Inflammatory macrophage treated with lipopolysaccharide for 1 hour (primary cell): ENCODE data around the gene KIR2DL1.
"Not testable (repeated sequence)": the region's sequence is repeated elsewhere in the genome, so short reads cannot be mapped to it uniquely, and the experiment has no call there.

ENCODE experiments used
- DNase-seq, 2 donors: peaks; one replicate each; pipeline ENCODE4 v3.0.0-alpha.2; 2020 to 2022

KIR2DL1 gene

DNA sequence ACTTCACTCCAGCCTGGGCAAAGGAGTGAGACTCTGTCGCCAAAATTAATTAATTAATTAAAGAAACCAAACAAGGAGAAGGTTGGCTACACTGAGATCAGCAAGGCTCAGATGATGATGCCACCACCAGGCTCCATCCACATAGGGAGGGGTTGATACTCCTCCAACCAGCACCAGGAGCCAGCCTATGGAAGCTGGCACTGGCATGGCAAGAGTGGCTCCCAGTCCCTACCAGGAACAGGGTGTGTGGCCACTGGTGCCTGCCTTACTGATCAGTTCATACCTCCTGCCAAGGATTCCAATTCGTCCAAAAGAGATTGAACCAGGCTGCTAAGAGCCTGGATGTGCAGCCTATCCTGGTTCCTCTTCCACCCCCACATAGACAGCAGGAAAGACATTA lies 3.1 kb downstream of the KIR2DL1 start:
- DNase-seq: not testable (repeated sequence)

DNA sequence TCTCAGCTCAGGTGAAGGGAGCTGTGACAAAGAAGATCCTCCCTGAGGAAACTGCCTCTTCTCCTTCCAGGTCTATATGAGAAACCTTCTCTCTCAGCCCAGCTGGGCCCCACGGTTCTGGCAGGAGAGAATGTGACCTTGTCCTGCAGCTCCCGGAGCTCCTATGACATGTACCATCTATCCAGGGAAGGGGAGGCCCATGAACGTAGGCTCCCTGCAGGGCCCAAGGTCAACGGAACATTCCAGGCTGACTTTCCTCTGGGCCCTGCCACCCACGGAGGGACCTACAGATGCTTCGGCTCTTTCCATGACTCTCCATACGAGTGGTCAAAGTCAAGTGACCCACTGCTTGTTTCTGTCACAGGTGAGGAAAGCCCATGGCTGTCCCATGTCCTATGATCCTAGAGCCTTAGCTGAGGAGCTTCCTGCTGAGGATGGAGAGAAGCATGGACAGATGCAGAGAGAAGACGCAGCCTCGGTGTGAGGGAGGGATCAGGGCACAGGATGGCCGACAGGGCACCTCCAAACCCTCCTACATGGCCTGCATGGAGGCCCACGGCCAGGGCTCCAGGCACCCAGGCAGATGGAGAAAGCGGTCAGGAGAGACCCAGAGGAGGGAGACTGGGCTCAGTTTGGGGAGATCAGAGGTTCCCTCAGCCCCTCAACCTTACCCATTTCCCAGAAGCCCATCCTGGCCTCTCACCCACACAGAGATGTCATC lies 5.7 kb downstream of the KIR2DL1 start:
- not testable (repeated sequence) for DNase-seq

DNA sequence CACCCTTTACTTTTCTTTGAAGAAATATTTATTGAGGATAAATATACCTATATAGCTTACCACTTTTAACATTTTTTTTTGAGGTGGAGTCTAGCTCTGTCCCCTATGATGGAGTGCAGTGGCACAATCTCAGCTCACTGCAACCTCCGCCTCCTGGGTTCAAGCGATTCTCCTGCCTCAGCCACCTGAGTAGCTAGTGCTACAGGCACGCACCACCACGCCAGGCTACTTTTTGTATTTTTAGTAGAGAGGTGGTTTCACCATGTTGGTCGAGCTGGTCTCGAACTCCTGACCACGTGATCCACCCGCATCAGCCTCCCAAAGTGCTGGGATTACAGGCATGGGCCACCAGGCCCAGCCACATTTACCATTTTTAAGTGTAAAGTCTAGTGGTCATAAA lies 6.2 kb downstream of the KIR2DL1 start:
- DNase-seq: not testable (repeated sequence)

DNA sequence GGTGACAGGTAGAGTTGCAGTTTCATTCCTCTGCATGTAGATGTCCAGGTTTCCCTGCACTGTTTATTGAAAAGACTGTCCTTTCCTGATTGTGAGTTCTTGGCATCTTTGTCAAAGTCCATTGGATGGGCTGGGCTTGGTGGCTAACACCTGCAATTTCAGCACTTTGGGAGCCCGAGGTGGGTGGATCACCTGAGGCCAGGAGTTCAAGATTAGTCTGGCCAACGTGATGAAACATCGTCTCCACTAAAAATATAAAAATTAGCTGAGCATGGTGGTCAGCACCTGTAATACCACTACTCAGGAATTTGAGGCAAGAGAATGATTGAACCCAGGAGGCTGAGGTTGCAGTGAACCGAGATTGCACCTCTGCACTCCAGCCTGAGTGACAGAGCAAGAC lies 8.3 kb downstream of the KIR2DL1 start:
- DNase-seq: not testable (repeated sequence)

DNA sequence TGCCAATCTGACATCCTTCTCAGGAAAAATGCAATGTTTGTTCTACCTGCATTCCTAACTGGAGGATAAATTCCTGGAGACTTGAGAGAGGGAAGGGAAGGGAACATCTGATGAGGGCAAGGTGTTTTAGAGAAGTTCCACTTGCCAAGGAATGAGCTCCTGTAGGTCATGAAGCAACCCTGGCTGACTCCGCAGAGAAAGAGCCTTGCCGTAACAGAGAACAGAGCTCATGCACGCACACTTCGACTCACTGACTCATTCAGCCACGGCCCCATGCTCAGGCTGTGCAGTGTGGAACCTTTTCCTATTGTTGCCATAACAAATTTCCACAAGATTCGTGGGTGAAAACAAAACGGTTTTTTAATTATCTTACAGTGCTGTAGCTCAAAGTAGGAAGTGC lies 9.3 kb downstream of the KIR2DL1 start:
- DNase-seq: peak; percentile 63 to 82

DNA sequence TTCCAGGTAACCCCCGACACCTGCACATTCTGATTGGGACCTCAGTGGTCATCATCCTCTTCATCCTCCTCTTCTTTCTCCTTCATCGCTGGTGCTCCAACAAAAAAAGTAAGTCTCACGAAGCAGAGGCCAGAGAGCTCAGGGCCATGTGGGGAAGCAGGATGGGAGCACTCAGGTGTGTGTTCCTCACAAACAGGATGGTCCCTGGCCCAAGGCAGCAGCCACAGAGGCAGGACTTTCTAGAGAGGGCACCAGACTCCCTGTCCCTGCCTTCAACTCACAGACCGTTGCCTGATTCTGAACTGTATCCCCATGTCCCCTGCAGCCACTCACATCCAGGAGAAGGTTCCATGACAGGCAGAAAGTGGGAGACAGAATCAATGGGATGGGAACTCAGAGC lies 13.3 kb downstream of the KIR2DL1 start:
- DNase-seq: not testable (repeated sequence)

DNA sequence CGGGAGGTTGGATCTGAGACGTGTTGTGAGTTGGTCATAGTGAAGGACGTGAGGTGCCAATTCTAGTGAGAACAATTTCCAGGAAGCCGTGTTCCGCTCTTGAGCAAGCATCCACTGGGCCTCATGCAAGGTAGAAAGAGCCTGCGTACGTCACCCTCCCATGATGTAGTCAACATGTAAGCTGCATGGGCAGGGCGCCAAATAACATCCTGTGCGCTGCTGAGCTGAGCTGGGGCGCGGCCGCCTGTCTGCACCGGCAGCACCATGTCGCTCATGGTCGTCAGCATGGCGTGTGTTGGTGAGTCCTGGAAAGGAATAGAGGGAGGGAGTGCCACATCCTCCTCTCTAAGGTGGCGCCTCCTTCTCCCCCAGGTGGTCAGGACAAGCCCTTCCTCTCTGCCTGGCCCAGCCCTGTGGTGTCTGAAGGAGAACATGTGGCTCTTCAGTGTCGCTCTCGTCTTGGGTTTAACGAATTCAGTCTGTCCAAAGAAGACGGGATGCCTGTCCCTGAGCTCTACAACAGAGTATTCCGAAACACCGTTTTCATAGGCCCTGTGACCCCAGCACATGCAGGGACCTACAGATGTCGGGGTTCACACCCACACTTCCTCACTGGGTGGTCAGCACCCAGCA lies 16.6 kb downstream of the KIR2DL1 start:
- not testable (repeated sequence) for DNase-seq

DNA sequence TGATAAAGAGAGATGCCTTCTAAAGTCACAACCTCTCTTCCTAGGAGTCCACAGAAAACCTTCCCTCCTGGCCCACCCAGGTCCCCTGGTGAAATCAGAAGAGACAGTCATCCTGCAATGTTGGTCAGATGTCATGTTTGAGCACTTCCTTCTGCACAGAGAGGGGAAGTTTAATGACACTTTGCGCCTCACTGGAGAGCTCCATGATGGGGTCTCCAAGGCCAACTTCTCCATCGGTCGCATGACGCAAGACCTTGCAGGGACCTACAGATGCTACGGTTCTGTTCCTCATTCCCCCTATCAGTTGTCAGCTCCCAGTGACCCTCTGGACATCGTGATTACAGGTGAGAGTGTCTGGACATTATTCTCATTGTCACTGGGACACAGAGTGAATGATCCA lies 18.6 kb downstream of the KIR2DL1 start:
- DNase-seq: peak; percentile 46 to 67

DNA sequence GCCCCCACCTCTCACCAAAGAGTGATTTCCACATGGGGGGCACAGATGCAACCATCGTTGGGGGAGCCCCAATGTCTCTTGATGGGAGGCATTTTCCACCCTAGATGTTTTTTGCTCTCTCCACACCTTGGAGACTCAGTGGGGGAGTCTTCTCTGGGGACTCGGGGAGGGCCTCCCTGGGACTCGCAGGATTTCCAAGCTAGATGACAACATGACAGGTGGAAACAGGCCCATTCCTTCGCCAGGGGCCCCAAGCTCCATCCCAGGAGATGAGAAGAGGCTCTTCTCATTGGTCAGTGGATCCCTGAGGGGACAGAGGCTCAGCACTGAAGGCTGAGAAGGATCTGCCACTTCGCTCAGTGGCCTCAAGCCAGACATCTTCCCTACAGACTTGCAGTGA lies 21.1 kb downstream of the KIR2DL1 start:
- DNase-seq: no peak

DNA sequence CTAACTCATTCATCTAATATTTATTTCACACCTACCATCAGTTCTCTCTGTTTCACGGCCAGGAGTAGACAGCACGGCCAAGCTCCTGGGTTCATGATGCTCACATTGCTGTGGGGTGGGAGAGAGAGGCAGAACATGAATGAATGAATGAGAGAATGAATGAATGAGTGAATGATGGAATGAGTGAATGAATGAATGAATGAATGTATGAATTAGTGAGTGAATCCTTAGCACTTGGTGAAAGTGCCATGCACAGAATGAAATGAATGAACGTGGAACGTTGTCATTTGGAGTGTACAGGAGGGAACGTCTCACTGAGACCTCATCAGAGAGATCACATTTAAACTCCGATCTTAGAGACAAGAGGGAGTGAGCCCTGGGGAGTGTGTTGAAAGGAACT lies 21.9 kb downstream of the KIR2DL1 start:
- DNase-seq: no peak

DNA sequence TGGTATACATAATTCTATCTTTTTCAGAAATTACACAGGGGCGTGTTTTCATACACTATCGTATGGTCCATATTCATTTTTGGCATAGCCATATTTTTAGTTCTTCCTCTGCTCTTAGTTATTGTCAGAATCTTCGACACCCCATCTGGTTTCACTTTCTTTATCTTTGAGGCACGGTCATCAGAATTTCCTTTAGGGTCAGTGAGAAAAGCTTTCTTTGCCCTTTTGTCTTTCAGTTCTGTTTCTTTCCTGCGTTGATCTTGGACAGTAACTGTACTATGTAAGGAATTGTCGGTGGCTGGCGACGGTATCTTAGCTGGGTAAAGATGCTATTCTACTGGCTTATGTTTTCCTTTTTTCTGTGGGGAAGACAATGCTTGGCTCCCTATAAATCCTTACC lies 23.2 kb downstream of the KIR2DL1 start:
- peak; percentile 47 to 65 for DNase-seq

DNA sequence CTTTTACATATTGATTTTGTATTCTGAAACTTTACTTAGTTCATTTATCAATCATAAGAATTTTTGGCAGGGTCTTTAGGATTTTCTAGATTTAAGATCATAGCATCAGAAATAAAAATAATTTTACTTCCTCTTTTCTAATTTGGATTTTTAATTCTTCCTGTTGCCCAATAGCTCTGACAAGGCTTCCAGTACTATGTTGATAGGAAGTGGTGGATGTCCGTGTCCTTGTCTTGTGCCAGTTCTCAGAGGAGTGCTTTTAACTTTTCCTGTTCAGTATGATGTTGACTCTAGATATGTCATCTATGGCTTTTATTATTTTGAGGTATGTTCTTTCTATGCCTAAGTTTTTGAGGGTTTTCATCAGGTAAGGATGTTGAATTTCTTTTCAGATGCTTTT lies 26.2 kb downstream of the KIR2DL1 start:
- DNase-seq: peak; percentile 33 to 60

DNA sequence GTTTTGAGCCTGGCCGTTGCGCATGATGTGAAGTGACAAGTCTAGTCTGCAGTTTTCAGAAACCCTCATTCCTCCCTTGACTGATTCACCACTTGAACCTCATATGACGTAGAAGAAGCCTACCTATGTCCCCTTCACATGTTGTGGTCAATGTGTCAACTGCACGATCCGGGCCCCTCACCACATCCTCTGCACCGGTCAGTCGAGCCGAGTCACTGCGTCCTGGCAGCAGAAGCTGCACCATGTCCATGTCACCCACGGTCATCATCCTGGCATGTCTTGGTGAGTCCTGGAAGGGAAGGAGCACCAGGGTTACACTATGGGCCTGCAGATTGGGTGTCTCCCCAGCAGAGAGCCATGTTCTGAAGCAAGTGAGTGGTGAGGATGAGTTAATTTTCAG lies 33.8 kb downstream of the KIR2DL1 start, which contains the start of gene KIR2DL4:
KIR2DL4 (plus strand) TSS at position 201 of the 400 bp plus-strand sequence; CDS start at position 243, 42 bp downstream.
- no peak for DNase-seq

DNA sequence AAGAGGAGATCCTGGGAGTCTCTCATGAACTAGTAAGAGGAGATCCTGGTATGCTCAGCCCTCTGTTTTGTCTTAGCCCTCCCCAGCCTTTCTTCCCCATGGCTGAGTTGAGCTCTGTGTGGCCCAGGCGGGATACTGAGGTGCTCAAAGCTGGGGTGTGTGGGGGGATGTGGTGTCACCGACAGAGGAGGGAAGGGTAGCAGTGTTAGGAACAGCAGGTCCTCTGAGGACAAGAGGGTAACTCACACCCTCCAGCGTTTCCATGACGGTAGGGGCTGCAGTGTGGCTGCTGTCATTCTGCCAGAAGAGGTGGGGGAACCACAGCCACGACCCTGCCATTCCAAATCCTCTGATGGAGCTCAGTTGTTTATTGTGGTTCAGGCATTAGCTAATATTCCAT lies 34.5 kb downstream of the KIR2DL1 start:
- no peak for DNase-seq

DNA sequence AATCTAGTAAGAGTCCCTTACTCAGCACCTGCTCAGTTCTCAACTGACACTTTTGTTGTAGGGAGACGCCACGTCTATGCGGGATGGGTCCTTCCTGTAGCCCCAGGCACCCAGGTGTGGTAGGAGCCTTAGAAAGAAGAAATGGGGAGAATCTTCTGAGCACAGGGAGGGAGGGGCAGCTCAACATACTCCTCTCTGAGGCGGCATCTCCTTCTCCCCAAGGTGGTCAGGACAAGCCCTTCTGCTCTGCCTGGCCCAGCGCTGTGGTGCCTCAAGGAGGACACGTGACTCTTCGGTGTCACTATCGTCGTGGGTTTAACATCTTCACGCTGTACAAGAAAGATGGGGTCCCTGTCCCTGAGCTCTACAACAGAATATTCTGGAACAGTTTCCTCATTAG lies 35.0 kb downstream of the KIR2DL1 start:
- DNase-seq: no peak

DNA sequence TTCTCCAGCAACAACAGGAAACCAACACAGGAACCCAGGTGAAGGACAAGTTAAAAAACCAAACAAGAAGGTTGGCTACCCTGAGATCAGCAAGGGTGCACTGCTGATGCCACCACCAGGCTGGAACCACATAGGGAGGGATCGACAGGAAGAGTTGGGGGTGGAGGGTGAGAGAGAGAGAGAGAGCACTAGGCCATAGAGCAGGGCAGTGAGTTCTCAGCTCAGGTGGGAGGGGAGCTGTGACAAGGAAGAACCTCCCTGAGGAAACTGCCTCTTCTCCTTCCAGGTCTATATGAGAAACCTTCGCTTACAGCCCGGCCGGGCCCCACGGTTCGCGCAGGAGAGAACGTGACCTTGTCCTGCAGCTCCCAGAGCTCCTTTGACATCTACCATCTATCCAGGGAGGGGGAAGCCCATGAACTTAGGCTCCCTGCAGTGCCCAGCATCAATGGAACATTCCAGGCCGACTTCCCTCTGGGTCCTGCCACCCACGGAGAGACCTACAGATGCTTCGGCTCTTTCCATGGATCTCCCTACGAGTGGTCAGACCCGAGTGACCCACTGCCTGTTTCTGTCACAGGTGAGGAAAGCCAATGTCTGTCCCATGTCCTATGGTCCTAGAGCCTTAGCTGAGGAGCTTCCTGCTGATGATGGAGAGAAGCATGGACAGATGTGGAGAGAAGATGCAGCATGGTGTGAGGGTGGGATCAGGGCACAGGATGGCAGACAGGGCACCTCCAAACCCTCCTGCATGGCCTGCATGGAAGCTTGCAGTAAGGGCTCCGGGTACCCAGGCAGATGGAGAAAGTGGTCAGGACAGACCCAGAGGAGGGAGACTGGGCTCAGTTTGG lies 36.3 kb downstream of the KIR2DL1 start:
- no peak for DNase-seq

DNA sequence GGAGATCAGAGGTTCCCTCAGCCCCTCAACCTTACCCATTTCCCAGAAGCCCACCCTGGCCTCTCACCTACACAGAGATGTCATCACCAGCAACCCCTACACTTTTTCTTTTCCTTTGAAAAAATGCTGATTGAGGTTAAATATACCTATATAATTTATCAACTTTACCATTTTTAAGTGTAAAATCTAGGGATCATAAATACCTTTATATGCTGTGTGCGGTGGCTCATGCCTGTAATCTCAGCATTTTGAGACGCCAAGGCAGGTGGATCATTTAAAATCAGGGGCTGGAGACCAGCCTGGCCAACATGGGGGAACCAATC lies 36.9 kb downstream of the KIR2DL1 start:
- no peak for DNase-seq

DNA sequence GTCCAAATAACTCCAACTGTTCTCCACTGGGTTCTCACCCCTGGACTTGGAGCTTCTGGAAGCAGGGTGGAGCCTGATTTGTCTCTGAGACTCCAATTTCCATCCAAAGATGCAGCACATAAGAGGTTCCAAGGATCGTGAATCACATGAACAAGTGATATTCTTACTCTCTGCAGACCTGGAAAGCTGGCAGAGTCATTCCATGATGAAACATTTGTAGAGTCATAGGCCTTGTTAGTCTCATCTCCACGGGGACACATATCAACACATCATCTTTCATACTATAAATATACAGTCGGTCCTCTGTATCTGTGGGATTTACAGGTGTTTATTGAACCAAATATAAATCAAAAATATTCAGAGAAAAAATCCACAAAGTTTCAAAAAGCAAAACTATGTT lies 45.0 kb downstream of the KIR2DL1 start:
- DNase-seq: not testable (repeated sequence)

DNA sequence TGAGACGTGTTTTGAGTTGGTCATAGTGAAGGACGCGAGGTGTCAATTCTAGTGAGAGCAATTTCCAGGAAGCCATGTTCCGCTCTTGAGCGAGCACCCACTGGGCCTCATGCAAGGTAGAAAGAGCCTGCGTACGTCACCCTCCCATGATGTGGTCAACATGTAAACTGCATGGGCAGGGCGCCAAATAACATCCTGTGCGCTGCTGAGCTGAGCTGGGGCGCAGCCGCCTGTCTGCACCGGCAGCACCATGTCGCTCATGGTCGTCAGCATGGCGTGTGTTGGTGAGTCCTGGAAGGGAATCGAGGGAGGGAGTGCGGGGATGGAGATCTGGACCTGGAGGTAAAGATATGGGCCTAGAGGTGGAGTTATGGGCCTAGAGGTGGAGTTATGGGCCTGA lies 46.7 kb downstream of the KIR2DL1 start, which contains the start of gene KIR3DL1:
KIR3DL1 (plus strand) TSS at position 218 of the 400 bp plus-strand sequence.
- not testable (repeated sequence) for DNase-seq

DNA sequence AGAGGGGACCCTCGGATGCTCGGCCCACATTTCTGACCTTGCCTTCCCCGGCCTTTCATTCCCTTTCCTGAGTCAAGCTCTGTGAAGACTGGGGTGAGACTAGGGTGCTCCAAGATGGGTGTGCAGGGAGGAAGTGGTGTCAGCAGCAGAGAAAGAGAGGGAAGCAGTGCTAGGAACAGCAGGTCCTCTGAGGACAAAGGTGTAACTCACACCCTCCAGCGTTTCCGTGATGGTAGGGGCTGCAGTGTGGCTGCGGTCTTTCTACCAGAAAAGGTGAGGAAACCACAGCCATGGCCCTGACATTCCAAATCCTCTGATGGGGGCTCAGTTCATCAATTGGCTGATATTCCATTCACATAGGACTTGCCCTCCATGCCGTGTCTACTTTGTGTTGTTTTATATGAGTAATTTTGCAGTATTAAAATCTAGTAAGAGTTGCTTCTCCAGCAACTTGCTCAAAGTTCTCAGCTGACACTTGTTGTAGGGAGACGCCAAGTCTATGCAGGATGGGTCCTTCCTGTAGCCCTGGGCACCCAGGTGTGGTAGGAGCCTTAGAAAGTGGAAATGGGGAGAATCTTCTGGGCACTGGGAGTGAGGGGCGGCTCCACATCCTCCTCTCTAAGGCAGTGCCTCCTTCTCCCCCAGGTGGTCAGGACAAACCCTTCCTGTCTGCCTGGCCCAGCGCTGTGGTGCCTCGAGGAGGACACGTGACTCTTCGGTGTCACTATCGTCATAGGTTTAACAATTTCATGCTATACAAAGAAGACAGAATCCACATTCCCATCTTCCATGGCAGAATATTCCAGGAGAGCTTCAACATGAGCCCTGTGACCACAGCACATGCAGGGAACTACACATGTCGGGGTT lies 48.3 kb downstream of the KIR2DL1 start:
- no peak for DNase-seq

DNA sequence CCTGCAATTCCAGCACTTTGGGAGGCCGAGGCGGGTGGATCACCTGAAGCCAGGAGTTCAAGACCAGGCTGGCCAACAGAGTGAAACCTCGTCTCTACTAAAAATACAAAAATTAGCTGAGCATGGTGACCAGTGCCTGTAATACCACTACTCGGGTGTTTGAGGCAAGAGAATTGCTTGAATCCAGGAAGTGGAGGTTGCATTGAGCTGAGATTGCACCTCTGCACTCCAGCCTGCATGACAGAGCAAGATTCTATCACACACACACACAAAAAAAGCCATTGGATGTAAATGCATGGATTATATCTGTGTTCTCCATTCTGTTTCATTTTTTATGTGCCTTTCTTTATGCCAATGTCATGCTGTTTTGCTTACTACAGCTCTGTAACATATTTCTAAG lies 54.8 kb downstream of the KIR2DL1 start:
- DNase-seq: peak in 1 of 2 donors; percentile 30

DNA sequence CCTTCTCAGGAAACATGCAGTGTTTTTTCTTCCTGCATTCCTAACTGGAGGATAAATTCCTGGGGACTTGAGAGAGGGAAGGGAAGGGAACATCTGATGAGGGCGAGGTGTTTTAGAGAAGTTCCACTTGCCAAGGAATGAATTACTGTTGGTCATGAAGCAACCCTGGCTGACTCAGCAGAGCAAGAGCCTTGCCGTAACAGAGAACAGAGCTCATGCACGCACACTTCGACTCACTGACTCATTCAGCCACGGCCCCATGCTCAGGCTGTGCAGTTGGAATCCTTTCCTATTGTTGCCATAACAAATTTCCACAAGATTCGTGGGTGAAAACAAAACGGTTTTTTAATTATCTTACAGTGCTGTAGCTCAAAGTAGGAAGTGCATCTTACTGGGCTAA lies 55.7 kb downstream of the KIR2DL1 start:
- not testable (repeated sequence) for DNase-seq

DNA sequence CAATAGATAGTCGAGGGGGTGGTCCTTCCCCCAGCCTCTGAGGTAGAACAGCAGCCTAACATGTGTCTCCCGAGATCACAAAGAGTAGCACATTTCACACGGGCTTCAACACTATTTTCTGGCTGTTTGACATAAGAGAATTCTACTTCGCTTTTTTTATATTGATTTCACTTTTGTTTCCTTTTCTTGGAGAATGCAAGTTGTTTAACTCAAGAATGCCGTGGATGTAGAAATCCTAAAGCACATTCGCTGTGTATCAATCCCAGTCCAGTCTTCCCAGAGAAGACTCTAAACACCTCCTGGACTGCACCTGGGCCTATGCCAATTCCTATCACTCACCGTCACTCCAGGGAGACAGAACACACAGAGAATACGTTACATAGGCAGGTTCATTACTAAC lies 58.5 kb downstream of the KIR2DL1 start:
- DNase-seq: peak; percentile 26 to 47
